PC-3 (cell line): ENCODE data around the gene YWHAG.

ENCODE experiments used
- EZH2 ChIP-seq: fragments of 300-600 bp; sonication (generic); IDR thresholded peaks from one replicate; pipeline ENCODE4 v1.6.1; 2017; ENCODE audit warnings: antibody characterized with exemption, mild to moderate bottlenecking, low read length; ENCODE audit not compliant: unreplicated experiment
- TF ChIP-seq, protein P1 (sequence below): fragments of 300-600 bp; sonication (generic); conservative IDR thresholded peaks from 2 replicates; pipeline ENCODE4 v1.5.1; 2017; ENCODE audit warnings: antibody characterized with exemption, low read depth, mild to moderate bottlenecking, low read length

DNA sequence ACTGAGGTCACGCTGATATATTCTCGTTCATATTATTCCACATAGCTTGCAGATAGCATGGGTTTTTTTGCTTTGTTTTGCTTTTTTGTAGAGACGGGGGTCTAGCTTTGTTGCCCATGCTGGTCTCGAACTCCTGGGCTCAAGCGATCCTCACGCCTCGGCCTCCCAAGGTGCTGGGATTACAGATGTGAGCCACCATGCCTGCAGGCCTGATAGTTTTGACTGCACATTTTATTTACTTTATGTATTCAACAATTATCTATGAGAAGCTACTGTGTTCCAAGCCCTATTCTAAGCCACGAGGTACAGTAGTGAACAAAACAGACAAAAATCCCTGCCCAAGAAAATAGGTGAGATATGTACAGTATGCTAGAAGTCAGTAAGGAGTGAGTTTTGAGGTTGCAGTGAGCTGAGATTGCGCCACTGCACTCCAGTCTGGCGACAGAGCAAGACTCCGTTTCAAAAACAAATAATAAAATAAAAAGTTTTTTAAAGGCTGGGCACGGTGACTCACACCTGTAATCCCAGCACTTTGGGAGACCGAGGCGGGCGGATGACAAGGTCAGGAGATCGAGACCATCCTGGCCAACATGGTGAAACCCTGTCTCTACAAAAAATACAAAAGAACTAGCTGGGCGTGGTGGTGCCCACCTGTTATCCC, 1.3 kb upstream of the YWHAG start:
- TF ChIP-seq, protein P1, sequence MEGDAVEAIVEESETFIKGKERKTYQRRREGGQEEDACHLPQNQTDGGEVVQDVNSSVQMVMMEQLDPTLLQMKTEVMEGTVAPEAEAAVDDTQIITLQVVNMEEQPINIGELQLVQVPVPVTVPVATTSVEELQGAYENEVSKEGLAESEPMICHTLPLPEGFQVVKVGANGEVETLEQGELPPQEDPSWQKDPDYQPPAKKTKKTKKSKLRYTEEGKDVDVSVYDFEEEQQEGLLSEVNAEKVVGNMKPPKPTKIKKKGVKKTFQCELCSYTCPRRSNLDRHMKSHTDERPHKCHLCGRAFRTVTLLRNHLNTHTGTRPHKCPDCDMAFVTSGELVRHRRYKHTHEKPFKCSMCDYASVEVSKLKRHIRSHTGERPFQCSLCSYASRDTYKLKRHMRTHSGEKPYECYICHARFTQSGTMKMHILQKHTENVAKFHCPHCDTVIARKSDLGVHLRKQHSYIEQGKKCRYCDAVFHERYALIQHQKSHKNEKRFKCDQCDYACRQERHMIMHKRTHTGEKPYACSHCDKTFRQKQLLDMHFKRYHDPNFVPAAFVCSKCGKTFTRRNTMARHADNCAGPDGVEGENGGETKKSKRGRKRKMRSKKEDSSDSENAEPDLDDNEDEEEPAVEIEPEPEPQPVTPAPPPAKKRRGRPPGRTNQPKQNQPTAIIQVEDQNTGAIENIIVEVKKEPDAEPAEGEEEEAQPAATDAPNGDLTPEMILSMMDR: no peak
- TF ChIP-seq EZH2: no peak
